HG03064 (cell line): ENCODE measurements around the gene TAS2R10.
"Not testable (repeated sequence)": the region's sequence is repeated elsewhere in the genome, so short reads cannot be mapped to it uniquely, and the experiment has no call there.

ENCODE experiments used
- ATAC-seq: cut with Tn5 transposase; IDR thresholded peaks from one replicate; pipeline ENCODE4 v1.9.1; 2021; ENCODE audit warnings: low read depth; ENCODE audit not compliant: unreplicated experiment

The TAS2R10 gene

GRCh38 chr12:10826258-10826657 is at the start of gene TAS2R10:
Gene TAS2R10 (minus strand): TSS chr12:10826358. CDS start chr12:10826269, 89 bp downstream.
- no peak for ATAC-seq

DNA sequence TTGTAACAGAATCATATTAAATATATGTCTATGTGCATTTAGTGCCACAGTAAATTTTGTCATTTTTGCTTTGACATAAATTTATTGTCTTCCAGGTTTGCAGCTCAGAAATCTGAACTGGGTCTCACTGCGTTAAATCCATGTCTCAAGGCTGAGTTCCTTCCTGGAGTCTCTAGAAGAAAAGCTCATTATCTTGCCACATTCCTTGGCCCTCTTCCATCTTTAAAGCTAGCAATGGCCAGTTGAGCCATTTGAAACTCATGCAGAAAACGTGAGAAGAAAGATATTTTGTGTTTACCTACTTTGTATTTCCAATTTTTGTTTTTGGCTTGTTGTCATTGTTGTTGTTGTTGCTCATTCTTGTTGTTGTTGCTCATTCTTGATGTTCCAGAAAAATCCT is 47.2 kb upstream of the TAS2R10 start:
- ATAC-seq, result no peak

DNA sequence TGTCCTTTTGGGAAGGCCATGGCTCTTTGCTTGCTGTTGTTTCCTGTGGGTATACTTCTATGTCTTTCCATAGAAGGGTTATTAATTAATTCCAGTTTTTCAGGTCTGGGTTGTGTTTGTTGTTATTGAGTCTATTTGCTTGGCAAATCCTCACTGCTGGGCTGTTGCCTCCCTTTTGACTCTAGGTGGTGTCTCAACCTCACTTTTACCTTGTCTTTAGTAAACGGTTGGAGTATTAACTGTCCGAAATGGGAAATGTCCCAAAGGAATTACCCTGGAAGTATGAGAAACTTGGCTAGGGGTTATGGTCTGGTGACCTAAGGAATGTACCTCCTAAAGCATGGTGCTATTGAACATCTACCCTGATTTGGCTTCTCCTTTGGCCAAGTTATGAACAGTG is 41.2 kb upstream of the TAS2R10 start:
- ATAC-seq, result no peak

- no peak for ATAC-seq
Observed at GRCh38 chr12:10863512-10864218, 37.5 kb upstream of the TAS2R10 start.

DNA sequence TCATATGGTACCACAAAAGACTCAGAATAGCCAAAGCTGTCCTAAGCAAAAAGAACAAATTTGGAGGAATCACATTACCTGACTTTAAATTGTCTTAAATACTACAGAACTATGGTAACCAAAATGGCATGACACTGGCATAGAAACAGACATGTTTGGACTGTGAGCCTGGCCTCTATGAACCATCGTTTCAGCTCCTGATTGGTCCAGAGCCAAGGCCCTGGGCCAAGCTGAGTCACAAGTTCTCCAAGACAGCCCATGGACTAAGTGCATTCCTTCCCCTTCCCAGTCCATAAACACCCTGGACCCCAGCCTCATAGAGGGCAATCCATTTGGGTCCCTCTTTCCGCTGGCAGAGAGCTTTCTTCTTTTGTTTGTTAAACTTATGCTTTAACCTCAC is 35.2 kb upstream of the TAS2R10 start:
- ATAC-seq, result no peak

DNA sequence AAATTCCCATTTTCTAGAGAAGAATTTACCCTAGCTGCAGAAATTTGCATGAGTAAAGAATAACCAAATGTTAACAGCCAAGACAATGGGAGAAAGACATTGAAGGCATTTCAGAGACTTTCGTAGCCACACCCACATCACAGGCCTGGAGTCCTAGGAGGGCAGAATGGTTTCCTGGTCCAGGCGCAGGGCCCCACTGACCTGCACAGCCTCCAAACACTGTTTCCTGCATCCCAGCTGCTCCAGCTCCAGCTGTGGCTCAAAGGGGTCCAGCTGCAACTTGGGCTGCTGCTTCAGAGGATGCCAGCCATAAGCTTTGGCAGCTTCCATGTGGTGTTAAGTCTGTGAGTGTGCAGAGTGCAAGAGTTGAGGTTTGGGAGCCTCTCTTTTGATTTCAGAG is 29.6 kb upstream of the TAS2R10 start:
- no peak for ATAC-seq

DNA sequence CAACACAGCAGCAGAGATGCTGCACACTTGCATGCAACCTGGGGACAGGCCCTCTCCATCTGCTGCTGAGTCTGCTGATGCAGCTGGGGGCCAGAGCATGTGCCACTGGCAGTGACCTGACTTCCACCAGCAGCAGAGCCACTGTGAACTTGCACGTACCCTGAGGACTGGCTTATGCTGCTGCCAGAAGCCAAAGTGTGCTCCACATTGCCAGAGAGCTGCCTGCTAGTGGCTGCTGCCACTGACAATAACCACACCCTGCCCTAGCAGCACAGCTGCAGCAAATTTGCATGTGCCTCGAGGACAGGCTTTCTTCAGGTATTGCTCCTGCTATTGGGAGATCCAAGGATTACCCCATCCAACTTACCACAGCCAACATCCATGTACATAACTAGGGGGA is 27.6 kb upstream of the TAS2R10 start:
- ATAC-seq, result no peak

DNA sequence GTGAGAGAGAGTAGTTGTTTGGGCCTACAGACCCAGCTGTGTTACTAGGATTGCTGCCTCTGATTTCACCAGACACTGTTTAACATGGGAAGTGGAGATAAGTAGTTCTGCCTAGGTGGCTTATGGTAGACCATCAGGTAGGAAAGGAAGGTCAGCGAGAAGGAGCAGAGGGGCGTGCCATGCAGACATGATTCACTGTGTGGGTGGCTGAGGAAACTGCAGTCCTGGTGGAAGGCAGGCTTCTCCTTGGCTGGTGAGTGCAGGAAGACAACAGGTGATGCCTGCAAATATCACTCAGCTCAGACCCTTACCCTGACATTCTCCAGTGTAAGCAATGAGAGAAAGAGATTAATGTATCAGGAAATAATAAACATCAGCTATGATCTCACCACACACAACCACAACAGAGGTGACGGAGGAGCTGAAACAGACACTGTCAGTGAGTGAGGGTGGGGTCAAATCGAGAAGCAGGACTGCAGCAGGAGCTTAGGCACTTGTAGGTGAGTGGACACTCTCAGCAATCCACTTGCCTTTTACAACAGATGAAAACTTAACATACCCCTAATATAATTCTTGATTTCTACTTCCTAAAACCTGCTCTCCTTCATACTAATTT is 25.2 kb upstream of the TAS2R10 start:
- ATAC-seq, result no peak

GRCh38 chr12:10849425-10849878 is 23.3 kb upstream of the TAS2R10 start, which contains the start of gene PRR4:
Gene PRR4 (minus strand): TSS chr12:10849475. CDS start chr12:10849437, 38 bp downstream.
- no peak for ATAC-seq

DNA sequence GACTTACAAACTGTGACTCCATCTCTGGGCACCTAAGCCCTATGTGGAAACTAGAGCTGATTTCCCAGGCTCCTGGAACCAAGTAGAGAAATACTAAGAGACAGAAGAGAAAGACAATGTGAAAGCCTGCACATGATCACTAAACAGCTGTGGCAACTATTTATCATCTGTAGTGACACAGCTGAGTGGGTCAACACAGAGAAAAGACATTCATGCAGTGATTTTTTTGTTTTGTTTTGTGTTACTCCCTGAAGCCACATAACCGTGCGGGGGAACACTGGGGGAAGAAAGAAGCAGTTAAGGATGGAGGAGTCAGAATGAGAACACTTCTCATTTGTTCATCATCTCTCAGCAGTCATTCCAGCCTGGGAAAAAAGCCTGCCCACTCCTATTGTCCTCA is 21.6 kb upstream of the TAS2R10 start:
- ATAC-seq, result no peak

DNA sequence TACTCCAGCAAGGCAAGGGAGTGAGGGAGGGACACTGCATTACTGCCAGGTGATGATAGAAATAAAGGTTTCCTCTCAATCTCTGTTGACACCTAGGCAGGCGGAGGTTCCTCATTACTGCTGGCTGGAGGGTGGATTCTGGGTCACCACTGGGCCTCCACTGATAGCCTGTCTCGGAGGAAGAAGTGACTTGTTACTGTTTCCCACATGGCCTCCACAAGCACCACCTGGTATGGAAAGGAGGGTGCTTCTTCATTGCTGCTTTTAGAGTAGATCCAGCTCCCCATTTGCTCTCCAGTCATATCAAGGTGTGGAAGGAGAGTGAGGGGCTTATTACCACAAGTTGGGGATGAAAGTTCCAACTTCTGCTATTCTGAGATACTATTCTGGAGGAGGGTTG is 16.7 kb upstream of the TAS2R10 start:
- no peak for ATAC-seq

- no peak for ATAC-seq
Observed at GRCh38 chr12:10838461-10838860, 12.3 kb upstream of the TAS2R10 start.

GRCh38 chr12:10829994-10830393 is 3.8 kb upstream of the TAS2R10 start:
- no peak for ATAC-seq

- no peak for ATAC-seq
Observed at GRCh38 chr12:10824957-10825356, 1.2 kb downstream of the TAS2R10 start.

- no peak for ATAC-seq
Observed at GRCh38 chr12:10811883-10812536, 14.1 kb downstream of the TAS2R10 start.

- no peak for ATAC-seq
Observed at GRCh38 chr12:10810068-10810467, 16.1 kb downstream of the TAS2R10 start, which contains the start of gene TAS2R9. Gene TAS2R9 (minus strand): TSS chr12:10810168. CDS start chr12:10810075, 93 bp downstream.

- ATAC-seq, result no peak
Observed at GRCh38 chr12:10807186-10807585, 19.0 kb downstream of the TAS2R10 start, which contains the start of gene TAS2R8. Gene TAS2R8 (minus strand): TSS chr12:10807286. CDS start chr12:10806980, 306 bp downstream.

GRCh38 chr12:10802587-10802986 is 23.6 kb downstream of the TAS2R10 start, which contains the start of gene TAS2R7:
Gene TAS2R7 (minus strand): TSS chr12:10802627. CDS start chr12:10802570, 57 bp downstream.
- no peak for ATAC-seq

DNA sequence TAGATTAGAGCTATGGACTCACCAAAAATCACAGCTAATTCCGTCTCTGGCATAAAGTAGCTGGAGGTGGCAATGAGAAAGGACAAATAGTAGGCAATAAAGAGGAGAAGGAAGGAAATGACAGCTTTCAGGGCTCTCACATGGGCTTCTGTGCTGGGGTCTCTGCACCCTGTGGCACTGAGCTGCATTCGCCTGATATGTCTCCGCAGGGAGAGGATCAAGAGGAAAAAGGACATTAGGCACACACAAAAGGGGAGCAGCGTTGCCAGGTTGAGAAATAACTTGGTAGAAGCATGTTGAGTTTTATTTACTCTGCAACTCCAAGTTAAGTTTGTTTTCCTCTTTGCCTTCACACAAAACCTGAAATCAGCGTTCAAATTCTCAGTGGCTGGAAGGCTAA is 24.4 kb downstream of the TAS2R10 start:
- no peak for ATAC-seq

DNA sequence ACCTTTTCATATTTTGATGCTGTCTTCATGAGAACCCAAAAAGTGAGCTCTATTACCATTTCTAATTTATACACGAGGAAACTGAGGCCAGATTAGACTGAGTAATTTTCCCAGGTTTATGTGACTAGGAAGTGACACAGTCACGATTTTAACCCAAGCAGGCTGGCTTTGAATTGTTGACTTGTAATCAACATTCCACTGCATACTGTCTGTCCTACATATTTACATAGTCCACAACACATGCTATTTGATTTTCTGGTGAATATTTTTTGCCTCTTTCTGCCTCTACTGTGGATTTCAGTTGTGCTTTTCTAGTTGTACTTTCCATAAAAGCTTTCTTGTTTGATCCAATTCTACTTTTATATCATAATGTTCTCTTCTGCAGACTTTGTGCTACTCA is 31.9 kb downstream of the TAS2R10 start:
- ATAC-seq, result no peak

GRCh38 chr12:10791769-10792168 is 34.4 kb downstream of the TAS2R10 start:
- not testable (repeated sequence) for ATAC-seq
